Lung (tissue), 12 donors: ENCODE data around the gene GSKIP. TPM values are rescaled to one million over a fixed set of nuclear protein-coding genes. Genes with fewer than 3 reads are reported as not detected.

Source experiments
- ATAC-seq: fragments of 200-7000 bp; cut with Tn5 transposase; one replicate; pipeline ENCODE4 v1.9.1; 2020; ENCODE audit warnings: moderate number of reproducible peaks; ENCODE audit not compliant: insufficient read depth, low FRiP score
- DNase-seq, 3 donors: peaks; one replicate each; pipeline ENCODE4 v3.0.0-alpha.2; 2013 to 2017
- H3K27ac ChIP-seq, 2 donors: one replicate each; pipeline ENCODE4 v1.5.1; 2013; ENCODE audit warnings: mild to moderate bottlenecking in 2 of 2, moderate library complexity in 2 of 2, control low read depth in 1 of 2, inconsistent platforms in 1 of 2, low read depth in 1 of 2, low read length in 1 of 2
- H3K27me3 ChIP-seq, 3 donors: one replicate each; pipeline ENCODE4 v1.5.1; 2013; ENCODE audit warnings: low read length in 2 of 3; ENCODE audit not compliant: control insufficient read depth in 3 of 3, insufficient read depth in 3 of 3
- H3K36me3 ChIP-seq, 4 donors: one replicate each; pipeline ENCODE4 v1.5.1; 2013; ENCODE audit warnings: low read length in 4 of 4, mild to moderate bottlenecking in 1 of 4, moderate library complexity in 1 of 4; ENCODE audit not compliant: control insufficient read depth in 4 of 4, insufficient read depth in 4 of 4
- H3K4me1 ChIP-seq, 5 donors: one replicate each; pipeline ENCODE4 v1.5.1; 2013; ENCODE audit warnings: low read length in 5 of 5, mild to moderate bottlenecking in 2 of 5, moderate library complexity in 1 of 5; ENCODE audit not compliant: control insufficient read depth in 5 of 5, insufficient read depth in 5 of 5
- H3K4me3 ChIP-seq: one replicate; pipeline ENCODE4 v1.5.1; 2013; ENCODE audit warnings: mild to moderate bottlenecking, control low read depth, moderate library complexity
- H3K9ac ChIP-seq, 2 donors: one replicate each; pipeline ENCODE4 v1.5.1; 2013; ENCODE audit warnings: low read length in 2 of 2, control low read depth in 1 of 2; ENCODE audit not compliant: insufficient read depth in 1 of 2
- H3K9me3 ChIP-seq, 4 donors: one replicate each; pipeline ENCODE4 v1.5.1; 2013; ENCODE audit warnings: low read length in 3 of 4, mild to moderate bottlenecking in 1 of 4, moderate library complexity in 1 of 4; ENCODE audit not compliant: control insufficient read depth in 4 of 4, insufficient read depth in 3 of 4
- WGBS, 2 donors: extraction: QIAGEN DNeasy Blood & Tissue Kit; methylation state at CpG; one replicate each; pipeline ENCODE4 v1.1.7; 2013; 5-methylcytosine and 5-hydroxymethylcytosine counted together
- polyA plus RNA-seq, 2 donors: library from polyadenylated mRNA; stranded (reverse); fragments of 200-250 nt; gene quantifications; one replicate each; pipeline ENCODE4 v1.2.1, GENCODE V29; 2013
- total RNA-seq, 2 donors: library from RNA; depleted of rRNA in 1 of 2; stranded (reverse); fragments of >200 nt in 1 of 2; gene quantifications; one replicate each; pipeline ENCODE4 v1.2.1, GENCODE V29; 2014 to 2021
- TF ChIP-seq, protein P1 (sequence below): IDR thresholded peaks from 2 replicates; pipeline ENCODE4 v1.5.1; 2012; ENCODE audit warnings: mild to moderate bottlenecking; ENCODE audit errors: control extremely low read depth, extremely low read depth
- donor health status: control.
- donor health status: control.
- donor health status: Bipolar disorder and iron deficiency.
- donor health status: healthy.
- donor health status: DM: yes; HTN: yes; CAD: no.

The GSKIP gene
- total and polyA plus RNA-seq, 4 donors = 8.2 to 20.6 (median 15.0) TPM

DNA sequence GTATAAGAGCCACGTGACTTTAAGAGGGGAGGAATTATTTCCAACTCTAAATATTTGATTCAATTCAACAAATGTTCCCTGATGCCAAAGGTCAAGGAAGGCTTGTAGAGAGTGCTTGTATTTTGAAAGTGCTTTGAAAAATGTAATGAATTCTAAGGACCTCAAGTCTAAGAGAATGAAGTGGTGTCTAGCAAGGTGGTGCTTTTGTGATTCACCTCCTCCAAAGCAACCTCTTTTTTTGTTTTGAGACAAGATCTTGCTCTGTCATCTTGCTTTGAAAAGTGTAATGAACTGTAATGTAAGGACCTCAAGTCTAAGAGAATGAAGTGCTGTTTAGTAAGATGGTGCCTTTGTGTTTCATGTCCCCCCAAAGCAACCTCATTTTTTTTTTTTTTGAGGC, 42.4 kb downstream of the GSKIP start:
- peak in 2 of 3 donors; percentile 40 to 62 for DNase-seq
- H3K9ac ChIP-seq = no peak overlapping the region
- ATAC-seq = peak; percentile 49
- no peaks in the 10 kb centered on the region for H3K36me3 ChIP-seq
- no peak overlapping the region for H3K27ac ChIP-seq
- TF ChIP-seq, protein P1, sequence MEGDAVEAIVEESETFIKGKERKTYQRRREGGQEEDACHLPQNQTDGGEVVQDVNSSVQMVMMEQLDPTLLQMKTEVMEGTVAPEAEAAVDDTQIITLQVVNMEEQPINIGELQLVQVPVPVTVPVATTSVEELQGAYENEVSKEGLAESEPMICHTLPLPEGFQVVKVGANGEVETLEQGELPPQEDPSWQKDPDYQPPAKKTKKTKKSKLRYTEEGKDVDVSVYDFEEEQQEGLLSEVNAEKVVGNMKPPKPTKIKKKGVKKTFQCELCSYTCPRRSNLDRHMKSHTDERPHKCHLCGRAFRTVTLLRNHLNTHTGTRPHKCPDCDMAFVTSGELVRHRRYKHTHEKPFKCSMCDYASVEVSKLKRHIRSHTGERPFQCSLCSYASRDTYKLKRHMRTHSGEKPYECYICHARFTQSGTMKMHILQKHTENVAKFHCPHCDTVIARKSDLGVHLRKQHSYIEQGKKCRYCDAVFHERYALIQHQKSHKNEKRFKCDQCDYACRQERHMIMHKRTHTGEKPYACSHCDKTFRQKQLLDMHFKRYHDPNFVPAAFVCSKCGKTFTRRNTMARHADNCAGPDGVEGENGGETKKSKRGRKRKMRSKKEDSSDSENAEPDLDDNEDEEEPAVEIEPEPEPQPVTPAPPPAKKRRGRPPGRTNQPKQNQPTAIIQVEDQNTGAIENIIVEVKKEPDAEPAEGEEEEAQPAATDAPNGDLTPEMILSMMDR = no peak
- no peaks in the 10 kb centered on the region for H3K9me3 ChIP-seq
- no peak overlapping the region for H3K4me3 ChIP-seq
- WGBS, 2 donors = 70 to 89% methylated on average over 1 of the region's 1 CpG
- H3K27me3 ChIP-seq = no peaks in the 10 kb centered on the region
- H3K4me1 ChIP-seq = peaks cover 0 to 5% (median 0%) of the 10 kb centered on the region in 5 donors

DNA sequence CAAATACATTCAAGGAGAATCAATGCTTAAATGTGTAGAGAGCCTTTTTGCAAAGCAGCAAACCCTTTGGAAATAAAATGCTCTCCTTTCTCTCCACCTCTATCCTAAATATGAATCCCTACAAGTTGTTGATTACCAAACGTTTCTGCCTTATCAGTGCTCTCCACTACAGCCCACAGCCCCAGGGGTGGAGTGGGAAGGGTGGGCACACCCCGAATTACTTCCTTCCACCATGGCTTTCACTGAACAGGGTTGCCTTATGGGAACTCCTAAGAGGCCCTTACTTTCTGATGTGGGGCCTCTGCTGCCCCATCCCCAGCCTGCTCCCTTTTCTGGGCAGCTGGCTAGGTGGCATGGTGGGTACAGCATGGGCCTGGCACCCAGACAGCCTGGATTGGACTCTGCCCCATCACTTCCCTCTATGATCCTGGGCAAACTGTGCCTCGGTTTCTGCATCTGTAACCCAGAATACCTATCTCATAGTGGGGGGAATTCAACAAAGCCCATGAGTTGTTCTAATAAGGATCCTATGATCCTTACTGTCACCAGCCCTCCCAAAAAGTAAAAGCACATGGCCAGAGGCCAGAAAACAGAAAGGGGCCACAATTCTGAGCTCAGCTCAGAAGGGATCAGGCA, 44.7 kb downstream of the GSKIP start:
- peaks cover 0 to 5% (median 0%) of the 10 kb centered on the region in 5 donors for H3K4me1 ChIP-seq
- DNase-seq = no peak
- H3K9me3 ChIP-seq = no peaks in the 10 kb centered on the region
- no peaks in the 10 kb centered on the region for H3K36me3 ChIP-seq
- no peak for ATAC-seq
- WGBS, 2 donors = 37 to 52% methylated on average over 3 of the region's 3 CpGs
- no peak overlapping the region for H3K4me3 ChIP-seq
- no peak overlapping the region for H3K9ac ChIP-seq
- TF ChIP-seq, protein P1 = no peak
- no peak overlapping the region for H3K27ac ChIP-seq
- H3K27me3 ChIP-seq = no peaks in the 10 kb centered on the region

DNA sequence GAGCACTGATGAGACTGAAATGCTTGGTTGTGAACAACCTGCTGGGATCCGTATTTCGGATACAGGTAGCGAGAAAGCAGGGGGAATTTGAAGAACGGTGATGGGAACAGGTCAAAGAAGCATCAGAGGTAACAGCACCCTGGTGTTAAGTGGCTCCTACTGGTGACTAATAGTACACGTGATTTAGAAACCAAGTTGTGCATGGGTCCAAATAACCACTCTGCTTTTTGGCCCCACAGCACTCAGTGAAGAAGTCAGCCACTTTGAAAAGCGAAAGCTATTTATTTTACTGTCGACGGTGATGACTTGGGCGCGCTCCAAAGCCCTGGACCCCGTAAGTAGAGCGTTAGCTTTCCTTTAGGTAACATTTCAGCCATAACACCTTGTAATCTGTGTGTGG, 45.3 kb downstream of the GSKIP start:
- 74 to 91% methylated on average over 12 of the region's 12 CpGs for WGBS, 2 donors
- H3K9ac ChIP-seq = no peak overlapping the region
- H3K4me3 ChIP-seq = no peak overlapping the region
- TF ChIP-seq, protein P1 = no peak
- H3K27me3 ChIP-seq = no peaks in the 10 kb centered on the region
- DNase-seq (peak in 1 of 3 donors; percentile 2), ATAC-seq (no peak)
- no peak overlapping the region for H3K27ac ChIP-seq
- H3K36me3 ChIP-seq = no peaks in the 10 kb centered on the region
- H3K4me1 ChIP-seq = peaks cover 0 to 3% (median 0%) of the 10 kb centered on the region in 5 donors
- no peaks in the 10 kb centered on the region for H3K9me3 ChIP-seq

DNA sequence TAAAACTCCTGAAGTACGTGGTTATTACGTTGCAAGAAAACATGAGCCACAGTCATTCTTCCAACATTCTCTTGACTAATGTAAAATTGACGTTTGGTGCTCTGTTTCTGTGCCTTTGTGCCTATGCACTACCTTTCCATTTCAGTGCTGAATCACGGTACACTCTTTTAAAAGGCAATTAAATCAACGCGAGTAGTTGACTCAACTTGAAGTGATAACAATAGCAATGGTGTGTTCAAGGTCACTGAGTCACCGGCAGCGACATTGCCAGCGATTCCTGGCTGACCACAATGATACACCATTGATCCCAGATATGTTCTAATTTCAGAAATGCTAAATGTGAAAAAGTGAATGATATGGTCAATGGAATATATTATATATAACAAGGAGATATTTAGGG, 46.4 kb downstream of the GSKIP start:
- ATAC-seq (no peak), DNase-seq (no peak)
- H3K4me3 ChIP-seq = no peak overlapping the region
- H3K36me3 ChIP-seq = no peaks in the 10 kb centered on the region
- H3K9ac ChIP-seq = no peak overlapping the region
- 87 to 96% methylated on average over 9 of the region's 9 CpGs for WGBS, 2 donors
- no peaks in the 10 kb centered on the region for H3K4me1 ChIP-seq
- H3K9me3 ChIP-seq = no peaks in the 10 kb centered on the region
- TF ChIP-seq, protein P1 = no peak
- H3K27ac ChIP-seq = no peak overlapping the region
- H3K27me3 ChIP-seq = no peaks in the 10 kb centered on the region
